GM23338 (cell line): Measurements from ENCODE around the gene SP140L. TPM values are rescaled to one million over a fixed set of nuclear protein-coding genes. Genes with fewer than 3 reads are reported as not detected.
A peak's percentile ranks its signal among the peaks of the same experiment; 100 is the strongest.

Source experiments
- ATAC-seq: fragments of 200-7000 bp; cut with Tn5 transposase; 3 replicates; pipeline ENCODE4 v1.9.1; 2020
- DNase-seq: peaks from one replicate; pipeline ENCODE4 v3.0.0-alpha.2; 2015; ENCODE audit warnings: low spot score
- H2AFZ ChIP-seq: fragments of 200-600 bp; sonication (generic); 2 replicates; pipeline ENCODE4 v1.8.0; 2016; ENCODE audit warnings: antibody characterized with exemption, mild to moderate bottlenecking, moderate library complexity
- H3F3A ChIP-seq: fragments of 200-600 bp; sonication (generic); replicated peaks from 2 replicates; pipeline ENCODE4 v1.8.0; 2017; ENCODE audit warnings: antibody characterized with exemption, mixed run types, low read depth
- H3K27ac ChIP-seq: fragments of 200-600 bp; sonication (generic); 2 replicates; pipeline ENCODE4 v1.6.1; 2016; ENCODE audit warnings: low read depth
- H3K27me3 ChIP-seq: fragments of 200-600 bp; sonication (generic); 2 replicates; pipeline ENCODE4 v1.8.0; 2016; ENCODE audit warnings: mild to moderate bottlenecking, mixed run types, moderate library complexity; ENCODE audit not compliant: insufficient read depth
- H3K36me3 ChIP-seq: fragments of 200-600 bp; sonication (generic); 2 replicates; pipeline ENCODE4 v1.8.0; 2016; ENCODE audit warnings: mild to moderate bottlenecking; ENCODE audit not compliant: insufficient read depth
- H3K4me1 ChIP-seq: fragments of 200-600 bp; sonication (generic); 2 replicates; pipeline ENCODE4 v1.8.0; 2016; ENCODE audit warnings: mild to moderate bottlenecking, moderate library complexity; ENCODE audit not compliant: insufficient read depth
- H3K4me2 ChIP-seq: fragments of 200-600 bp; sonication (generic); 2 replicates; pipeline ENCODE4 v1.7.1; 2017; ENCODE audit warnings: mixed run types
- H3K4me3 ChIP-seq: fragments of 200-600 bp; sonication (generic); 2 replicates; pipeline ENCODE4 v1.6.1; 2016; ENCODE audit warnings: mixed run types
- H3K79me2 ChIP-seq: fragments of 200-600 bp; sonication (generic); replicated peaks from 2 replicates; pipeline ENCODE4 v1.8.0; 2017; ENCODE audit warnings: mild to moderate bottlenecking; ENCODE audit not compliant: insufficient read depth
- H3K9me2 ChIP-seq: fragments of 200-600 bp; sonication (generic); 2 replicates; pipeline ENCODE4 v1.8.0; 2017; ENCODE audit not compliant: insufficient read depth
- H4K20me1 ChIP-seq: fragments of 200-600 bp; sonication (generic); replicated peaks from 2 replicates; pipeline ENCODE4 v1.8.0; 2017; ENCODE audit warnings: mild to moderate bottlenecking; ENCODE audit not compliant: insufficient read depth
- H3K27ac Mint-ChIP-seq: 2 replicates; pipeline ENCODE4 v1.8.0; 2020; ENCODE audit warnings: inconsistent platforms, mild to moderate bottlenecking, moderate library complexity, mixed read lengths
- H3K27me3 Mint-ChIP-seq: 3 replicates; pipeline ENCODE4 v1.8.0; 2022; ENCODE audit warnings: low read depth, mild to moderate bottlenecking, moderate library complexity, mixed read lengths, inconsistent platforms; ENCODE audit not compliant: insufficient read depth, poor library complexity
- H3K36me3 Mint-ChIP-seq: 3 replicates; pipeline ENCODE4 v1.8.0; 2021; ENCODE audit warnings: low read depth, mild to moderate bottlenecking, inconsistent platforms, moderate library complexity, mixed read lengths
- H3K4me1 Mint-ChIP-seq: 3 replicates; pipeline ENCODE4 v1.8.0; 2020; ENCODE audit warnings: mild to moderate bottlenecking, inconsistent platforms, mixed read lengths
- H3K4me3 Mint-ChIP-seq: 3 replicates; pipeline ENCODE4 v1.8.0; 2021; ENCODE audit warnings: moderate library complexity, mild to moderate bottlenecking, inconsistent platforms, mixed read lengths
- H3K9me3 Mint-ChIP-seq: 3 replicates; pipeline ENCODE4 v1.8.0; 2020; ENCODE audit warnings: moderate library complexity, mild to moderate bottlenecking, inconsistent platforms, mixed read lengths
- CREB1 ChIP-seq: fragments of 250-450 bp; sonication (Bioruptor Pico); IDR thresholded peaks from 2 replicates; pipeline ENCODE4 v1.5.0; 2020; ENCODE audit warnings: low read depth, mild to moderate bottlenecking, moderate library complexity
- EZH2 ChIP-seq: fragments of 200-600 bp; sonication (generic); IDR thresholded peaks from one replicate; pipeline ENCODE4 v1.8.0; 2017; ENCODE audit warnings: antibody characterized with exemption, mild to moderate bottlenecking, low read depth; ENCODE audit not compliant: unreplicated experiment
- EZH2phosphoT487 ChIP-seq: fragments of 200-600 bp; sonication (generic); IDR thresholded peaks from one replicate; pipeline ENCODE4 v1.8.1; 2018; ENCODE audit warnings: antibody characterized with exemption; ENCODE audit not compliant: unreplicated experiment
- JUNB ChIP-seq: IDR thresholded peaks from one replicate; pipeline ENCODE4 v1.6.1; 2016; ENCODE audit warnings: antibody characterized with exemption; ENCODE audit not compliant: unreplicated experiment
- NANOG ChIP-seq: IDR thresholded peaks from 2 replicates; pipeline ENCODE4 v1.6.1; 2016; ENCODE audit warnings: antibody characterized with exemption, borderline replicate concordance
- POLR2AphosphoS5 ChIP-seq: IDR thresholded peaks from 2 replicates; pipeline ENCODE4 v1.6.1; 2016; ENCODE audit warnings: antibody characterized with exemption, low read depth
- STAT1 ChIP-seq: IDR thresholded peaks from one replicate; pipeline ENCODE4 v1.6.1; 2016; ENCODE audit warnings: antibody characterized with exemption; ENCODE audit not compliant: unreplicated experiment
- ZNF114 ChIP-seq: fragments of 250-450 bp; sonication (Bioruptor Pico); IDR thresholded peaks from 2 replicates; pipeline ENCODE4 v1.5.0; 2020; ENCODE audit warnings: mild to moderate bottlenecking, moderate library complexity
- ZNF331 ChIP-seq: fragments of 250-450 bp; sonication (Bioruptor Pico); IDR thresholded peaks from 2 replicates; pipeline ENCODE4 v1.5.0; 2020; ENCODE audit warnings: low read depth, mild to moderate bottlenecking, moderate library complexity
- polyA plus RNA-seq: library from polyadenylated mRNA; unstranded; fragments of >200 nt; fragmentation: Nextera tagmentation; extraction: Ambion mirVana; gene quantifications from 2 replicates; pipeline ENCODE4 v1.2.1, GENCODE V29; 2016
- total RNA-seq: library from RNA; depleted of rRNA; stranded (reverse); fragments of >200 nt; shearing (Covaris generic); gene quantifications from 2 replicates; pipeline ENCODE4 v1.2.3, GENCODE V29; 2014
- TF ChIP-seq, protein P1 (sequence below): IDR thresholded peaks from one replicate; pipeline ENCODE4 v1.6.1; 2018; ENCODE audit warnings: antibody characterized with exemption; ENCODE audit not compliant: unreplicated experiment
- TF ChIP-seq, protein P2 (sequence below): fragments of 250-450 bp; sonication (Bioruptor Pico); IDR thresholded peaks from 2 replicates; pipeline ENCODE4 v1.5.0; 2020; ENCODE audit warnings: mild to moderate bottlenecking, moderate library complexity
- TF ChIP-seq, protein P3 (sequence below), 2 experiments: fragments of 200-600 bp in 1 of 2; sonication (generic) in 1 of 2; conservative IDR thresholded peaks; 2 replicates each; pipeline versions ENCODE4 v1.5.1 to v1.6.1; 2016 to 2017; ENCODE audit warnings: antibody characterized with exemption in 2 of 2, low read depth in 2 of 2, mild to moderate bottlenecking in 2 of 2, moderate library complexity in 1 of 2
- TF ChIP-seq, protein P4 (sequence below): IDR thresholded peaks from 2 replicates; pipeline ENCODE4 v1.6.1; 2016; ENCODE audit warnings: antibody characterized with exemption

SP140L gene
- total and polyA plus RNA-seq, 2 experiments from 2014 or later = 1.3 to 1.7 TPM

DNA sequence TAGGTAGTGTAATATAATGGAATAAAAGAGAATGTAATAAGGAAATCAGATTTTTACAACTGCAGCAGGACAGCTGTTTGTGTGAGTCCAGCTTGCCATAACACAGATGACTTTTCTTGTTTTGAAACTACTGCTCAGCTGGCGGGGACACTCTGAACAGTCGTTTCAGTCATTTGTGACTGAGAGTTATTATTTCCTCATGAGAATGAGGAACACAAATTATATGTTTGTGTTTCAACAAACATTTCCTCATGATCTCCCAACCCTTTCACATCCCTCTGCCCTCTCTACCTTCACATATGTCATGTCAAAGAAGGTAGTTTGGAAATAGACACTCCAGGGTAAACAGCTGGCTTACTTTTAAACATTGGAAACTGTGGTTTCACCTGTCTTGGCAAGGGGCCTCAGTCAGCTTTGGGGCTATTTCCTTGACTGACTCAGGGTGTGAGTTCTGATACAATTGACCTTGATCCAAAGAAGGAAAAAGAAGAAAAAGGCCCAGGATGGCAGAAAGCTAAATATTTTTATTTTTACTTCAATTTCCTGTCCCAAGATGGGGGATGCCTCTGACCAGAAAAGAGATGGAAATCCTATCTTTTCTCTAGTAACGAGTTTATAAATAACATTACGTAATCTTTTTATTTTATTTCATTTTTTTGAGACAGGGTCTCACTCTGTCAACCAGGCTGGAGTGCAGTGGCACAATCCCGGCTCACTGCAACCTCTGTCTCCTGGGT is 593 bp downstream of the SP140L start:
- Histone ChIP-seq H3K4me1 (no peaks in the 10 kb centered on the region), H3K27me3 (no peaks in the 10 kb centered on the region), H3K4me2 (no peak overlapping the region), H3K9me2 (no peaks in the 10 kb centered on the region), H3K79me2 (no peaks in the 10 kb centered on the region), H4K20me1 (no peaks in the 10 kb centered on the region), H3K36me3 (no peaks in the 10 kb centered on the region; the same call in 1 of the 2 replicates), H3F3A (no peaks in the 10 kb centered on the region), H3K4me3 (no peak overlapping the region), H2AFZ (peak overlapping the region; percentile 81), H3K27ac (no peak overlapping the region)
- peaks cover 27% of the 10 kb centered on the region for H3K9me3 Mint-ChIP-seq
- H3K36me3 Mint-ChIP-seq = peaks cover 8% of the 10 kb centered on the region
- DNase-seq = no peak
- no peak for ATAC-seq
- peaks cover 6% of the 10 kb centered on the region; the same call in 2 of the 3 replicates for H3K4me1 Mint-ChIP-seq
- peaks cover 10% of the 10 kb centered on the region for H3K27me3 Mint-ChIP-seq
- no peak overlapping the region for H3K27ac Mint-ChIP-seq
- H3K4me3 Mint-ChIP-seq = no peak overlapping the region
- TF ChIP-seq, protein P1, sequence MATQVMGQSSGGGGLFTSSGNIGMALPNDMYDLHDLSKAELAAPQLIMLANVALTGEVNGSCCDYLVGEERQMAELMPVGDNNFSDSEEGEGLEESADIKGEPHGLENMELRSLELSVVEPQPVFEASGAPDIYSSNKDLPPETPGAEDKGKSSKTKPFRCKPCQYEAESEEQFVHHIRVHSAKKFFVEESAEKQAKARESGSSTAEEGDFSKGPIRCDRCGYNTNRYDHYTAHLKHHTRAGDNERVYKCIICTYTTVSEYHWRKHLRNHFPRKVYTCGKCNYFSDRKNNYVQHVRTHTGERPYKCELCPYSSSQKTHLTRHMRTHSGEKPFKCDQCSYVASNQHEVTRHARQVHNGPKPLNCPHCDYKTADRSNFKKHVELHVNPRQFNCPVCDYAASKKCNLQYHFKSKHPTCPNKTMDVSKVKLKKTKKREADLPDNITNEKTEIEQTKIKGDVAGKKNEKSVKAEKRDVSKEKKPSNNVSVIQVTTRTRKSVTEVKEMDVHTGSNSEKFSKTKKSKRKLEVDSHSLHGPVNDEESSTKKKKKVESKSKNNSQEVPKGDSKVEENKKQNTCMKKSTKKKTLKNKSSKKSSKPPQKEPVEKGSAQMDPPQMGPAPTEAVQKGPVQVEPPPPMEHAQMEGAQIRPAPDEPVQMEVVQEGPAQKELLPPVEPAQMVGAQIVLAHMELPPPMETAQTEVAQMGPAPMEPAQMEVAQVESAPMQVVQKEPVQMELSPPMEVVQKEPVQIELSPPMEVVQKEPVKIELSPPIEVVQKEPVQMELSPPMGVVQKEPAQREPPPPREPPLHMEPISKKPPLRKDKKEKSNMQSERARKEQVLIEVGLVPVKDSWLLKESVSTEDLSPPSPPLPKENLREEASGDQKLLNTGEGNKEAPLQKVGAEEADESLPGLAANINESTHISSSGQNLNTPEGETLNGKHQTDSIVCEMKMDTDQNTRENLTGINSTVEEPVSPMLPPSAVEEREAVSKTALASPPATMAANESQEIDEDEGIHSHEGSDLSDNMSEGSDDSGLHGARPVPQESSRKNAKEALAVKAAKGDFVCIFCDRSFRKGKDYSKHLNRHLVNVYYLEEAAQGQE = no peak
- TF ChIP-seq CREB1 = no peak
- no peak for TF ChIP-seq STAT1
- no peak for TF ChIP-seq POLR2AphosphoS5
- TF ChIP-seq, protein P2, sequence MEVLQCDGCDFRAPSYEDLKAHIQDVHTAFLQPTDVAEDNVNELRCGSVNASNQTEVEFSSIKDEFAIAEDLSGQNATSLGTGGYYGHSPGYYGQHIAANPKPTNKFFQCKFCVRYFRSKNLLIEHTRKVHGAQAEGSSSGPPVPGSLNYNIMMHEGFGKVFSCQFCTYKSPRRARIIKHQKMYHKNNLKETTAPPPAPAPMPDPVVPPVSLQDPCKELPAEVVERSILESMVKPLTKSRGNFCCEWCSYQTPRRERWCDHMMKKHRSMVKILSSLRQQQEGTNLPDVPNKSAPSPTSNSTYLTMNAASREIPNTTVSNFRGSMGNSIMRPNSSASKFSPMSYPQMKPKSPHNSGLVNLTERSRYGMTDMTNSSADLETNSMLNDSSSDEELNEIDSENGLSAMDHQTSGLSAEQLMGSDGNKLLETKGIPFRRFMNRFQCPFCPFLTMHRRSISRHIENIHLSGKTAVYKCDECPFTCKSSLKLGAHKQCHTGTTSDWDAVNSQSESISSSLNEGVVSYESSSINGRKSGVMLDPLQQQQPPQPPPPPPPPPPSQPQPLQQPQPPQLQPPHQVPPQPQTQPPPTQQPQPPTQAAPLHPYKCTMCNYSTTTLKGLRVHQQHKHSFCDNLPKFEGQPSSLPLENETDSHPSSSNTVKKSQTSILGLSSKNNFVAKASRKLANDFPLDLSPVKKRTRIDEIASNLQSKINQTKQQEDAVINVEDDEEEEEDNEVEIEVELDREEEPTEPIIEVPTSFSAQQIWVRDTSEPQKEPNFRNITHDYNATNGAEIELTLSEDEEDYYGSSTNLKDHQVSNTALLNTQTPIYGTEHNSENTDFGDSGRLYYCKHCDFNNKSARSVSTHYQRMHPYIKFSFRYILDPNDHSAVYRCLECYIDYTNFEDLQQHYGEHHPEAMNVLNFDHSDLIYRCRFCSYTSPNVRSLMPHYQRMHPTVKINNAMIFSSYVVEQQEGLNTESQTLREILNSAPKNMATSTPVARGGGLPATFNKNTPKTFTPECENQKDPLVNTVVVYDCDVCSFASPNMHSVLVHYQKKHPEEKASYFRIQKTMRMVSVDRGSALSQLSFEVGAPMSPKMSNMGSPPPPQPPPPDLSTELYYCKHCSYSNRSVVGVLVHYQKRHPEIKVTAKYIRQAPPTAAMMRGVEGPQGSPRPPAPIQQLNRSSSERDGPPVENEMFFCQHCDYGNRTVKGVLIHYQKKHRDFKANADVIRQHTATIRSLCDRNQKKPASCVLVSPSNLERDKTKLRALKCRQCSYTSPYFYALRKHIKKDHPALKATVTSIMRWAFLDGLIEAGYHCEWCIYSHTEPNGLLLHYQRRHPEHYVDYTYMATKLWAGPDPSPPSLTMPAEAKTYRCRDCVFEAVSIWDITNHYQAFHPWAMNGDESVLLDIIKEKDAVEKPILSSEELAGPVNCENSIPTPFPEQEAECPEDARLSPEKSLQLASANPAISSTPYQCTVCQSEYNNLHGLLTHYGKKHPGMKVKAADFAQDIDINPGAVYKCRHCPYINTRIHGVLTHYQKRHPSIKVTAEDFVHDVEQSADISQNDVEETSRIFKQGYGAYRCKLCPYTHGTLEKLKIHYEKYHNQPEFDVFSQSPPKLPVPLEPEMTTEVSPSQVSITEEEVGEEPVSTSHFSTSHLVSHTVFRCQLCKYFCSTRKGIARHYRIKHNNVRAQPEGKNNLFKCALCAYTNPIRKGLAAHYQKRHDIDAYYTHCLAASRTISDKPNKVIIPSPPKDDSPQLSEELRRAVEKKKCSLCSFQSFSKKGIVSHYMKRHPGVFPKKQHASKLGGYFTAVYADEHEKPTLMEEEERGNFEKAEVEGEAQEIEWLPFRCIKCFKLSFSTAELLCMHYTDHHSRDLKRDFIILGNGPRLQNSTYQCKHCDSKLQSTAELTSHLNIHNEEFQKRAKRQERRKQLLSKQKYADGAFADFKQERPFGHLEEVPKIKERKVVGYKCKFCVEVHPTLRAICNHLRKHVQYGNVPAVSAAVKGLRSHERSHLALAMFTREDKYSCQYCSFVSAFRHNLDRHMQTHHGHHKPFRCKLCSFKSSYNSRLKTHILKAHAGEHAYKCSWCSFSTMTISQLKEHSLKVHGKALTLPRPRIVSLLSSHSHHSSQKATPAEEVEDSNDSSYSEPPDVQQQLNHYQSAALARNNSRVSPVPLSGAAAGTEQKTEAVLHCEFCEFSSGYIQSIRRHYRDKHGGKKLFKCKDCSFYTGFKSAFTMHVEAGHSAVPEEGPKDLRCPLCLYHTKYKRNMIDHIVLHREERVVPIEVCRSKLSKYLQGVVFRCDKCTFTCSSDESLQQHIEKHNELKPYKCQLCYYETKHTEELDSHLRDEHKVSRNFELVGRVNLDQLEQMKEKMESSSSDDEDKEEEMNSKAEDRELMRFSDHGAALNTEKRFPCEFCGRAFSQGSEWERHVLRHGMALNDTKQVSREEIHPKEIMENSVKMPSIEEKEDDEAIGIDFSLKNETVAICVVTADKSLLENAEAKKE (CRISPR knock-in tag) = no peak
- TF ChIP-seq JUNB = no peak
- TF ChIP-seq NANOG = no peak
- TF ChIP-seq ZNF114 (CRISPR knock-in tag) = no peak
- TF ChIP-seq EZH2 = no peak
- TF ChIP-seq, protein P3, sequence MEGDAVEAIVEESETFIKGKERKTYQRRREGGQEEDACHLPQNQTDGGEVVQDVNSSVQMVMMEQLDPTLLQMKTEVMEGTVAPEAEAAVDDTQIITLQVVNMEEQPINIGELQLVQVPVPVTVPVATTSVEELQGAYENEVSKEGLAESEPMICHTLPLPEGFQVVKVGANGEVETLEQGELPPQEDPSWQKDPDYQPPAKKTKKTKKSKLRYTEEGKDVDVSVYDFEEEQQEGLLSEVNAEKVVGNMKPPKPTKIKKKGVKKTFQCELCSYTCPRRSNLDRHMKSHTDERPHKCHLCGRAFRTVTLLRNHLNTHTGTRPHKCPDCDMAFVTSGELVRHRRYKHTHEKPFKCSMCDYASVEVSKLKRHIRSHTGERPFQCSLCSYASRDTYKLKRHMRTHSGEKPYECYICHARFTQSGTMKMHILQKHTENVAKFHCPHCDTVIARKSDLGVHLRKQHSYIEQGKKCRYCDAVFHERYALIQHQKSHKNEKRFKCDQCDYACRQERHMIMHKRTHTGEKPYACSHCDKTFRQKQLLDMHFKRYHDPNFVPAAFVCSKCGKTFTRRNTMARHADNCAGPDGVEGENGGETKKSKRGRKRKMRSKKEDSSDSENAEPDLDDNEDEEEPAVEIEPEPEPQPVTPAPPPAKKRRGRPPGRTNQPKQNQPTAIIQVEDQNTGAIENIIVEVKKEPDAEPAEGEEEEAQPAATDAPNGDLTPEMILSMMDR (conservative IDR thresholded peaks at IDR 0.05; ENCODE audit: low read depth in 2 of 2) = no peak
- no peak for TF ChIP-seq EZH2phosphoT487
- no peak for TF ChIP-seq ZNF331 (CRISPR knock-in tag)
- TF ChIP-seq, protein P4, sequence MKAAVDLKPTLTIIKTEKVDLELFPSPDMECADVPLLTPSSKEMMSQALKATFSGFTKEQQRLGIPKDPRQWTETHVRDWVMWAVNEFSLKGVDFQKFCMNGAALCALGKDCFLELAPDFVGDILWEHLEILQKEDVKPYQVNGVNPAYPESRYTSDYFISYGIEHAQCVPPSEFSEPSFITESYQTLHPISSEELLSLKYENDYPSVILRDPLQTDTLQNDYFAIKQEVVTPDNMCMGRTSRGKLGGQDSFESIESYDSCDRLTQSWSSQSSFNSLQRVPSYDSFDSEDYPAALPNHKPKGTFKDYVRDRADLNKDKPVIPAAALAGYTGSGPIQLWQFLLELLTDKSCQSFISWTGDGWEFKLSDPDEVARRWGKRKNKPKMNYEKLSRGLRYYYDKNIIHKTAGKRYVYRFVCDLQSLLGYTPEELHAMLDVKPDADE = no peak
